Vagina (tissue), 2 donors: Measurements from ENCODE around the gene TRMT1L.

ENCODE experiments used
- POLR2A ChIP-seq, 2 donors: fragments of 450-650 bp; IDR thresholded peaks; one replicate each; pipeline ENCODE4 v1.6.1; 2017; ENCODE audit warnings: antibody characterized with exemption in 2 of 2, mild to moderate bottlenecking in 2 of 2, moderate library complexity in 2 of 2
- POLR2AphosphoS5 ChIP-seq, 2 donors: sonication (generic); formaldehyde crosslinking; IDR thresholded peaks; one replicate each; pipeline ENCODE4 v1.9.0; 2017; ENCODE audit warnings: antibody characterized with exemption in 2 of 2, mild to moderate bottlenecking in 2 of 2, low read depth in 1 of 2; ENCODE audit not compliant: insufficient read depth in 1 of 2
- TF ChIP-seq, protein P1 (sequence below), 3 experiments: fragments of 450-650 bp in 2 of 3; fragments of 200-600 bp in 1 of 3; sonication (generic) in 1 of 3; IDR thresholded peaks; one replicate each; pipeline ENCODE4 v1.5.1; 2017 to 2019; ENCODE audit warnings: antibody characterized with exemption in 3 of 3, mild to moderate bottlenecking in 2 of 3, moderate library complexity in 2 of 3

DNA sequence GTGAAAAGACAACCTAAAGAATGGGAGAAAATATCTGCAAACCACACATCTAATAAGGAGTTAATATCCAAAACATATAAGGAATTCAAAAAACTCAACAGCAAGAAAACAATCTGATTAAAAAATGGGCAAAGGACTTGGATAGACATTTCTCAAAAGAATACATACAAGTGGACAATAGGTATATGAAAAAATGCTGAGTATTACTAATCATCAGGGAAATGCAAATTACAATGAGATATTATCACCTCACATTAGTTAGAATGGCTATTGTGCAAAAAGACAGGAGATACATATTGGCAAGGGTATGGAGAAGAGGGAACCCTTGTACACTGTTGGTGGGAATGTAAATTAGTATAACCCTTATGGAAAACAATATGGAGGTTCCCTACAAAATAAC is 44.9 kb downstream of the TRMT1L start:
- TF ChIP-seq, protein P1, sequence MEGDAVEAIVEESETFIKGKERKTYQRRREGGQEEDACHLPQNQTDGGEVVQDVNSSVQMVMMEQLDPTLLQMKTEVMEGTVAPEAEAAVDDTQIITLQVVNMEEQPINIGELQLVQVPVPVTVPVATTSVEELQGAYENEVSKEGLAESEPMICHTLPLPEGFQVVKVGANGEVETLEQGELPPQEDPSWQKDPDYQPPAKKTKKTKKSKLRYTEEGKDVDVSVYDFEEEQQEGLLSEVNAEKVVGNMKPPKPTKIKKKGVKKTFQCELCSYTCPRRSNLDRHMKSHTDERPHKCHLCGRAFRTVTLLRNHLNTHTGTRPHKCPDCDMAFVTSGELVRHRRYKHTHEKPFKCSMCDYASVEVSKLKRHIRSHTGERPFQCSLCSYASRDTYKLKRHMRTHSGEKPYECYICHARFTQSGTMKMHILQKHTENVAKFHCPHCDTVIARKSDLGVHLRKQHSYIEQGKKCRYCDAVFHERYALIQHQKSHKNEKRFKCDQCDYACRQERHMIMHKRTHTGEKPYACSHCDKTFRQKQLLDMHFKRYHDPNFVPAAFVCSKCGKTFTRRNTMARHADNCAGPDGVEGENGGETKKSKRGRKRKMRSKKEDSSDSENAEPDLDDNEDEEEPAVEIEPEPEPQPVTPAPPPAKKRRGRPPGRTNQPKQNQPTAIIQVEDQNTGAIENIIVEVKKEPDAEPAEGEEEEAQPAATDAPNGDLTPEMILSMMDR (IDR thresholded peaks at IDR 0.05), result no peak
- TF ChIP-seq POLR2A (IDR thresholded peaks at IDR 0.05) (no peak), POLR2AphosphoS5 (IDR thresholded peaks at IDR 0.05; ENCODE audit: insufficient read depth in 1 of 2, low read depth in 1 of 2) (no peak)
